IPS-NIHi7 (cell line): ENCODE measurements around the gene CABCOCO1.
A peak's percentile ranks its signal among the peaks of the same experiment; 100 is the strongest.
"Not testable (repeated sequence)": the region's sequence is repeated elsewhere in the genome, so short reads cannot be mapped to it uniquely, and the experiment has no call there.

ENCODE experiments used
- DNase-seq: peaks from one replicate; pipeline ENCODE4 v3.0.0; 2012; ENCODE audit warnings: mixed read lengths; ENCODE audit errors: extremely low spot score

Gene CABCOCO1

DNA sequence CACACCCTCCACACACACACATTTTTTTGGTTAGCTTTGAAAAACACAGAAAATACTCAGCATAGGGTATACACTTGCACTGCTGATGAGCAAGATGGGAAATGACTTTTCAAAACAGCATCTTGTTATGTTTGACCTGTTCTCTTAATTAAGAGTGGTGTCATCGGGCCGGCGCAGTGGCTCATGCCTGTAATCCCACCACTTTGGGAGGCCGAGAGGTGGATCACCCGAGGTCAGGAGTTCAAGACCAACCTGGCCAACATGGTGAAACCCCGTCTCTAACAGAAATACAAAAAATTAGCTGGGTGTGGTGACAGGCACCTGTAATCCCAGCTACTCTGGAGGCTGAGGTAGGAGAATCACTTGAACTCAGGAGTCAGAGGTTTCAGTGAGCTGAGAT is 56.7 kb downstream of the CABCOCO1 start:
- DNase-seq: not testable (repeated sequence)

DNA sequence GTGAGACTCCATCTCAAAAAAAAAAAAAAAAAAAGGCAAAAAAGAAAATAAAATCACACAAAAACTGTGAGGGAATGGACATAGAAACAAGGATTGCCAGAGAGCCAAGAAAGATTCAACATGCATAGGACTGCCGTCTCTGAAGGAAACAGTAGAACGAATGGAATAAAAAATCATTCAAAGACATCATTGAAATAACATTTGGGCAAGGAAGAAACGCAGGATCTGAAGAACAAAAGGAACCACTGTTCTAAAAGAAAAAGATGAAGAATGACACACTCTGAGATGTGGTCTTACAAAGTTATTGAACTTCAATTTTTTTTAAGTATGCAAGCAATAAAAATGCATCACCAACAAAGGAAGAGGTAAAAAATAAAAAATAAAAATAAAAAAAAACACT is 57.2 kb downstream of the CABCOCO1 start:
- DNase-seq: no peak

GRCh38 chr10:61721431-61721830 is 58.7 kb downstream of the CABCOCO1 start:
- DNase-seq: no peak

- DNase-seq: not testable (repeated sequence)
Measured at GRCh38 chr10:61725221-61725620, 62.5 kb downstream of the CABCOCO1 start.

DNA sequence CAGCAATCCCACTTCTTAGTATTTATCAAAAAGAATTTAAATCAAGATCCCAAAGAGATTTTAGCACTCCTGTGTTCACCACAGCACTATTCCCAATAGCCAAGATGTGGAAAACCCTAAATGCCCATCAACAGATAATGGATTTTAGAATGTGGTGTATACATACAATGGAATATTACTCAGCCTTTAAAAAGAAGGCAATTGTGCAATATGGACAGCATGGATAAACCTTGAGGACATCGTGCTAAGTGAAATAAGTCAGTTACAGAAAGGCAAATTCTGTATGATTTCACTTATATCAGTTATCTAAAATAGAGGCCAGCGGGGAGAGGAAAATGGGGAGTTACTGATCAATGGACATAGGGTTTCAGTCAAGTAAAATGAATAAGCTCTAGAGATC is 66.9 kb downstream of the CABCOCO1 start:
- DNase-seq: no peak

DNA sequence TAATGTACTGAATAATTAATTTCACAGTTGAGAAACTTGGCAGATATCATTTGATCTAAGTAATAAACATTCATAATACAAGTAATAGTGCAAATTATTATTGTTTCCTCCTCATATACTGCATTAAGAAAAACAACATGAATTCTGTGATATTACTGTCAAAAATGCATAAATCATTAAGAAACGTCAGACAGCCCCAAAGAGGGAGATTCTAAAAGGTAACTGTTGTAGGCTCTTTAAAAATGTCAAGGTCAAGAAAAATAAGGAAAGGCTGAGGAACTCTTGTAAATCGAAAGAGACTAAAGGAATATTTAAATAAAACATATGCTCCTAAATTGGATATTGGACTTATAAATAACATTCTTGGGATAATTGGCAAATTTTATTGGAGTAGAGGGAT is 67.9 kb downstream of the CABCOCO1 start:
- DNase-seq: no peak

DNA sequence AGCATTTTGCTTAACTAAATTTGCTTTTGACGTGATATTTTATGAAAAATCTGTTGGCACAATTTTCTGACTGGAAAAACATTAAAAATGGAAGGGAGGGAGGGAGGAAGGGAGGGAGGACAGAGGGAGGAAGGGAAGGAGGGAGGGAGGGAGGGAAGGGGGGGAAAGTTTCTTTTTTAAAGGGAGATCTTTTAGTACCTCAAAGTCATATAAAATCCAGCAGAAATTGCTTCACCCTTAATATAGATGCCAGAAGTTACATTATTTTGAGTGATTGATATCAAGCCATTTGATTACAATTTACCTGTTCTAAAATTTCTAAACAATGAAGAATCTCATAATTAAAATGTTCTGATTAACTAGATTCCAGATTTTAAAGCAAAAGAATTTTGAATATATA is 68.9 kb downstream of the CABCOCO1 start:
- no peak for DNase-seq

DNA sequence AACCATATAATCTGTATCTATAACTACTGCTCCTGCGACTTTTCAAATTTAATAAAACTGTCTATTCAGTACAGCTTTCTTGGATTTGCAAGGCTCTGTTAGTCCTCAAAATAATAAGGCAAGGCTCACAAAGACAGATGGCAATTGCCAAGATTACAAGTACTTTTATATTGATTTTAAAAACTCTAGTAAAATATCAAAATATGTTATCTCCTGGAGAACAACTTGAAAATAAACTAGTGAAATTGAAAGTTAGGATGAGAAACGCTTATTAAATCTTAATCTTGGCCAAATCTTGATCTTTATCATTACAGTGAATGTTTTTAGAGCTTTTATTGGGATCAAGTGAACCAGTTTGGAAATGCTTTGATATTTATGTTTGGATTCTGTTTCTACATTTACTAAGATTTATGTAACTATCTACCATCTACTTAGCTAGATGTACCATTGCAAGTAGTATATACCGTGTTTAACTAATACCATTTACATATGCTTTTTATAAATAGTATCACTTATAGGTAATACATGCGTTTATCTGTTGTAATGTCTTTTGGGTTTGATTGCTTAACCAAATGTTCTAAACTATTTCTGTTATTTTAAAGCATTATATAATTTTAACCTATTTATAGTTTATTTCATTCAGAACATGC is 70.0 kb downstream of the CABCOCO1 start:
- no peak for DNase-seq

DNA sequence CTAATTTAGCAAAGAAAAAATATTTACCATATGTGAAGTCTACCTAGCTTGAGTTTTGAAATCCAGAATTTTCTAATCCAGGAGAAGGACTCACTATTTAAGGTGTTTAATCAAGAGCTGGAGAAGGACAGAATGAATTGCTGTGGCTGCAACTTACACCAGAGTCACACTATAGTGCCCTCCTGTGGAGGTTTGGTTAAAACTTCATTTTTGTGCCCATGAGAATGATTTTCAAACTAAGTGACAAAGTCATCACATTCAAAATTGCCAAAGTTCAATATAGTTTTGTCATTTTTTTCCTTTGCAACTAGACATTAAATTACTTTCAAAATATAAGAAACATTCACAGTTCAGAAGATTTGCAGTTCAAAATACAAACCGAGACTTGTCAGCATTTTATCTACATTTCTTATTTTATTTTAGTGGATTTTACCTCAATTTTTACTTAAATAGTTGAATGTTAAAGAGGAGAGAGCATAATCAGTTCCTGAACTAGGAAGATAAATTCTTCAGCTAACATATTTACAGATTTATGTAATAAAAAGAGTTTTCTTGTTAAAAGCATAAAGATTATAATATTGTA is 70.7 kb downstream of the CABCOCO1 start:
- DNase-seq: peak; percentile 27

GRCh38 chr10:61735882-61736281 is 73.2 kb downstream of the CABCOCO1 start:
- no peak for DNase-seq

DNA sequence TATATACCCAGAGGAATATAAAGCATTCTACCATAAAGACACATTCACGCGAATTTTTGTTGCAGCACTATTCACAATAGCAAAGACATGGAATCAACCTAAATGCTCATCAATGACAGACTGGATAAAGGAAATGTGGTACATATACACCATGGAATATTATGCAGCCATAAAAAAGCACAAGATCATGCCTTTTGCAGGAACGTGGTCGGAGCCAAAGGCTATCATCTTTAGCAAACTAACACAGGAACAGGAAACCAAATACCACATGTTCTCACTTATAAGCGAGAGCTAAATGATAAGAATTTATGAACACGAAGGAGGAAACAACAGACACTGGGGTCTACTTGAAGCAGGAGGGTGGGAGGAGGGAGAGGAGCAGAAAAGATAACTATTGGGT is 74.7 kb downstream of the CABCOCO1 start:
- not testable (repeated sequence) for DNase-seq

GRCh38 chr10:61742812-61743211 is 80.1 kb downstream of the CABCOCO1 start:
- DNase-seq: no peak

DNA sequence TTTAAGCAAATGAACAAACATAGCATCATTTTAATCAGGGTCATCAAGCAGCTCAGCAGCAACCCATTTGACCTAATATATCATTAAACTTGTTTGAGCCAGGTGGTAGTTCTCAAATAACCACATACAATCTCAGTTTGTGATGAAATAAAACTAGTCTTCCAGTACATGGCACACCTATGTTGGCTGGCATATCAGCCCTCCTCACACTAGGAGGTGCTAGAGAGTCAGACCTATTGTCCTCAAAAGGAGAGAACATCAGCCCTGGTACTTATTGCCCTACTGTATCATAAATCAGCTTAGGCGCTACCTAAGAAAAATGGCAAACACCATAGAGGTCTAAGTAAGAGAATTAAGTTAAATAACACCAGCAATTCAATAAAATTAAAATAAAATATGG is 81.7 kb downstream of the CABCOCO1 start:
- peak; percentile 41 for DNase-seq

DNA sequence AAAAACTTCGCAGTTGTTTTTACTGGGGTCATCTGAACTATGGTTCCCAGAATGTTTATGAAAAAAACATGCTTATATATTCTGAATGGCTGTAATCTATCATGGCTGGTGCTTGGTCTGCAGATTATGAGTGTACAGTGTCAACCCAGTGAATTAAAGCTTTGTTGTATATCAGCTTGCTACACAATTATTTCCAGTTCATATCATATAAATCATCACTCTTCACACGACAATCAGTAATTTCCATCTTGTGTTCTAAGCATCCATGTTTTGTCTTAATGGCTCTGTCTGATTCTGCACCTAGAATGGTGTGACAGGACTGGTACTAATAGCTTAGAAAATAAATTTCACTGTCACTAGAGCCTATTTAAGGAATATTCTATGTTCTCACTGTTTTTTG is 83.6 kb downstream of the CABCOCO1 start:
- DNase-seq: no peak

DNA sequence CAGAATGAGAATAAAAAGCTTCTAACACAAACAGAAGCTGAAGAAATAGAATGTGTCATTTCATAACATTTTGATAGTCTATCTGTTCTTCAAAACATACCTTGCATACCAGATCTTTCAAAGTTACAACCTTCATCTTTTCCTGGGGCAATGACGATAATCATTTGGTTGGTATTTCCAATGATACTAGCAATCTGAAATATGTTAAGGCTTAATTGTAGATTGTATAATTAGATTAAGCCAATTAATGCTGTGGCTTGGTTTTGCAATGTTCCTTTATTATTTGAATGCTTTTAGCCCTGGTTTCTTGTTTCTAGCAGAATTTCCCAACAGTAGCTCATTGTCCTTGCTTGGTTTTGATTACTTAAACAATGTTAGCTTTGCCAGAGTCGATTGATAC is 84.6 kb downstream of the CABCOCO1 start:
- DNase-seq: no peak

- DNase-seq: no peak
Measured at GRCh38 chr10:61749291-61749690, 86.6 kb downstream of the CABCOCO1 start.

DNA sequence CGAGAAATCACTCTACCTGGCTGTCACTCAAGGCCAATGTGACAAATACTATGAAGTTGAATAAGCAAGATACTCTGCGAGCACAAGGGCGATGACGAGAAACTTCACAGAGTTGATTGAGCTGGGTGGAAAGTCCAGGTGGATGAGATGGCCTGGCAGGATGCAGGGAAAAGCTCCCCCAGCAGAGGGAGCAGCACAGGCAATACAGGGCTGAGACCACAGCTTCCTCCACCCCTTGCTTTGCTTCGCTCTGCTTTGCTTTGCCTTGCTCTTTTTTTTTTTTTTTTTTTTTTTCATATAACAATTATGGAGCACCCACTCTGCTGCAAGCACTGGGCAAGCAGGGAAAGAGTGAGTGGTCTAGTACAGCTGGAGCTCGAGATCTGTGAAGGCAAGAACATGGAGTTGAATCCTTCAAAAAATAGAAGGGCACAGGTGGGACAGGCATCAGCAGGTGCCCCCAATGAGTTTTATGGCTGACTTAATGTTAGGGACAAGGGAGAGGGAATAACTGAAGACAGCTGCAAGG is 88.3 kb downstream of the CABCOCO1 start:
- DNase-seq: peak; percentile 81

DNA sequence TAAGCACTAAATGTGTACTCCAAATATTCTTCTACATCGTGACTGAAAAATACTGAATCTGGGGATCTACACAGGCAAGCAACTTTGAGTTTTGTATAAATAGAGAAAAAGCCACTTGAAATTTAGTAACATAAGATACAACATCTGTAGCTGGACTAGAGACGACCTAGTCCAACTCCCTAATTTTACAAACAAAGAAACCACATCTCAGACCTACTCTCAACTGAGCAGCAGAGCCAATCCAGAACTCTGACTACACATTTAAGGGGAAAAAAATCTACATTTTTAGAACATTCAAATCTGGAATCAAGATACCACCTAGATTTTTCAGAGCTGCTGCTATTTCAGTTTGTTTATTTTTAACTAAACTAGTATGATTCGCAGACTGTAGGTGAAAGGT is 88.9 kb downstream of the CABCOCO1 start:
- DNase-seq: no peak

DNA sequence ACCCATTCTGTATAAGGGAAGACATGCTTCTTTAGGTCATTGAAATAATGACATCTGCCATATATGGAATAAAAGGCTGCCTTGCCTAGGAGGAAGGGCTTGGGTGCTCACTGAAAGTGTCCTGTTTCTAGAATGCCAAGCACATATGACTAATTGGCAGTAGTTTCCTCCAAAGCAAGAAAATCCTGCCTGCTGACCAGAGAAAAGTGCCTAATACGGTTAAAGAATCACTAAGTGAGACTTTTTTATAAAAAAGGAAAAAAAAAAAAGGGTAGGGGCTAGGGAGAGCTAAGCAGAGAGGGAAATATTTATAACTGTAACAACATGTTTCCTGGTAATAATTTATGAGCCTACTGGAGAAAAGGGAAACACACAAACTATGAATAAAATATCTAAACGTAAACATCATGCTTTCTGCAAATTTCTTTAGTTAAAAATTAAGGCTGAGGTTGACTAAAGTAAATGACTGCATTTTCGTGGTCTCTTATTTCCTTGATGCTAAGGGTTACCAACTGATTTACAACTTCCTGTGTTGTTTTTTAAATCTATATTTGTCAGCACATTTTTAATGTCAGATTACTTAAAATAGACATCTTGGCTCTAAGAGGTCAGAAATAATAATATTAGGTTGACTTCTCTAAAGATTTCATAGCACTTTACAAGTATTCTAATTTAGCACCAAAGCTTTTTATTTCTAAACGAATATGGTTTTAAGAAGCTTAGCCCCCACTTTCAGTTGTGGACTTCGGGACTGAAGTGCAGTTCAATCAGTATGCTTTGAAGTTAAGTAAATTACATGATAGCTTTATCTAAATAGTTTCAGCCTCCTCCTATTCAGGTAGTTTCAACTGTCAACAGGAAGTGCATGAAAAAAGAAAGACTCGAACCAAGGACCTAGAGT is 89.6 kb downstream of the CABCOCO1 start:
- no peak for DNase-seq

- DNase-seq: no peak
Measured at GRCh38 chr10:61753453-61753852, 90.7 kb downstream of the CABCOCO1 start.

- no peak for DNase-seq
Measured at GRCh38 chr10:61754587-61755550, 92.1 kb downstream of the CABCOCO1 start.
